ENCODE data around the gene SLC39A7.

SLC39A7 gene, protein sequence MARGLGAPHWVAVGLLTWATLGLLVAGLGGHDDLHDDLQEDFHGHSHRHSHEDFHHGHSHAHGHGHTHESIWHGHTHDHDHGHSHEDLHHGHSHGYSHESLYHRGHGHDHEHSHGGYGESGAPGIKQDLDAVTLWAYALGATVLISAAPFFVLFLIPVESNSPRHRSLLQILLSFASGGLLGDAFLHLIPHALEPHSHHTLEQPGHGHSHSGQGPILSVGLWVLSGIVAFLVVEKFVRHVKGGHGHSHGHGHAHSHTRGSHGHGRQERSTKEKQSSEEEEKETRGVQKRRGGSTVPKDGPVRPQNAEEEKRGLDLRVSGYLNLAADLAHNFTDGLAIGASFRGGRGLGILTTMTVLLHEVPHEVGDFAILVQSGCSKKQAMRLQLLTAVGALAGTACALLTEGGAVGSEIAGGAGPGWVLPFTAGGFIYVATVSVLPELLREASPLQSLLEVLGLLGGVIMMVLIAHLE

DNA sequence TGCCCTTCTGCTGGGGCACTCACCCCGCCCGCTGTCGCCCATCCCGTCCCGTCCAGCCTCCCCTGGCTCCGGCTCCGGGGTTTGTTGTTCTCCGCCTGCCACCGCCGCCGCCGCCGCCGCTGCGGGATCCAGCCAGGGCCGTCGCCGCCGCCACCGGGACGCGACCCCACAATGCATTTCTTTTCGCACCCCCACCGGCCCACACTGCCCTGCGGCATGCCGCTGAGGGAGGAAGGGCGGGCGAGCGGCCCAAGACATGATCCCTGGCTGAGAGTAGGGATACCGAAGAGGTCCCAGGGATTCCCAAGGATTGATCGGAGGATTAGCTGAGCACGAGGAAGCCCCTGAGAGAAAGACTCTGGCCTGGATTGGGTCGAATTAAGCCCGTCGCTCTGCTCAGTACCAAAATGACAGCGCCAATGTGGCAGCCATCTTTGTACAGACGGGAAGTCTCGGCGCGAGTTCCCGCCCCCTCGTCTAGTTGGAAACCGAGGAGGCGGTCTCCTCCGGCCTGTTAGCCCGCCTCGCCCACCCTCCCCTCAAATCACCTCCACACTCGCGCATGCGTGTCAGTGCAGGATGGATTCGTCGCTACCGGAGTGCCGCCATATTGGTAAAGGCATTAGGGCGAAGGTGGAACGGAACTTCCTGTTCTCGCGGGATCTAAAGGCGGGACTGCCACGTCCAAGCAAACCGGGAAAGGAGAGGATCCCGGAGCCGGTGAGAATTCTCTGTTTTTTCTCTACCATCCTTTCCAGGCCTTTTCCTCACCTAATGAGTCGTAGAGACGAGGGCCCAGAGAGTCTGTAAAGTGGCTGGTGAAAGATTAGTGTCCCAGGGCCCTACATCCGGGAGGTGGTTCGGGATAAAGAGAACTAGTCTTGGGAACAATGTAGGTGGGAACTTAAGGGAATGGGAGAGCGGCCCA lies at the start of gene SLC39A7, which contains the start of gene RXRB:
Gene SLC39A7 (plus strand): TSS at position 649 of the 928 bp plus-strand sequence. CDS start 379 bp downstream, outside the sequence.
Gene RXRB (minus strand): TSS at position 447 of the 928 bp plus-strand sequence. CDS start 189 bp downstream, at position 258.
- DNase-seq: peak; percentile 80 to 99 (median 96)

DNA sequence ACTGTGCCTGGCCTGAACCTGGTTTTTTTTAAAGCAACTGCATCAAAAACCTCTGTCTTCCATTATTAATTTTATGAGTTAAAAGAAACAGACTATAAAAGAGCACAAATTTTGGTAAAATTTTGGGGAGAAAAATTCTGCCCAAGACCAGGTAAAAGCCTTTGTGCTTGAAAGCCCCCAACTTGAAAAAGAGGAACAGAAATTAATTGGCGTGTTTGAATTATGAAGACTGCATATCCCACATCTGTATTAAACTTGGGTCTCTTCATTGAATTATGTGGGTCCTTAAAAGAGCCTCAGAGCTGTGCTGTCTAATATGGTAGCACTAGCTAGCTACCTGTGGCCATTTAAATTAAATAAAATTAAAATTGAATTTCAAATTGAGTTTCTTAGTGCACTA lies 49.6 kb upstream of the SLC39A7 start:
- no peak for DNase-seq

DNA sequence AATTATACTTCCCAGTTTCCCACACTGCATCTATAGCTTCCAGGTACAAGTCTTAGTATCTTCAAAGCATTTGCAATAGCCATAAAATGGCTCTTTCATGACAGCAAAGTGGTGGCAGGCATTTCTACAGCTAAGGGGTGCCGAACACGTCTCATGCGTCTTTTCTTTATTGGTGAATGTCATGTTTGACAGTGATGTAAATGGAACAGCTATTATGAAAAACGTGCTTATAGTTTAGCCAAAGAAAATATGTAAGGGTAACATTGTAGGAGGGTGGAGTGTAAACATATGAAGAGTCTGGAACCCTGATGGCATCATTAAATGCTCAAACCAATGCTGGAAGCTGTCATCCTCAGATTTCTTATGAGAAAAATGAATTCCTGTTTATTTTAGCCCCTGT lies 46.3 kb upstream of the SLC39A7 start:
- DNase-seq: no peak

DNA sequence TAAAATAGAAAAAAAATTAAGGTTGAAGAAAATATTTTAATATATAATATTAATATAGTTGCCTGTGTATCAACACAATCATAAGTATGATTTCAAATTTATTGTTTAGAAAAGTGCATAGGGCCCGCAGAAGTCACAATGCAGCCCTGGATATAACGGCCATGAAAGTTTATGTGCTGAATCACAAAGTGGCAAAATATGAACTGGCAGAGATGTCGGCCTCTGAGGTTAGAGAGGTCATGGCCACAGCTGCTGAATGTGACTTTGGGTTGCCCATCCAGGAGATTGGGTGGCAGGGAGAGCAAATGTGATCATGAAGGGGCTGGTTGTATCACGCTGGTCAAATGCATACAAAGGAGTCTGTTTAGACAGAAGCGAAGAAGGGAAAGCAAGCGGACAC lies 44.1 kb upstream of the SLC39A7 start:
- DNase-seq: no peak

DNA sequence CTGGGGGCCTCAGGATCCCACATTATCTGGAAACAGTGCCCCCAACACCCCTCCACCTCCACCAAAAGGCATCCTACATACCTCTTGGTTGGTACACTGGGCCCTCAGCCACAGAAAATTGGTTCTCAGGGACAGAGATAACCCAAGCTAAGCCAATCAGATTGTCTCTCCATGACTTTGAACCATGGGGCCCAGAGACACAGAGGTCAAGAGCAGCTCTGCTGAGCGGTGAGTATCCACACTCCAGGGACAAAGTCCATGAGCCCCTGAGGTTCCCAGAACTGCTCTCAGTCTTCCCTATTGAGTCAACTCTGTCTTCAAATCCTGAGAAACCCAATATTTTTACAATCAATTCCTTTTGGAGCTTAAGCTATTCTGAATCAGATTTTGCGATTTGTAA lies 43.7 kb upstream of the SLC39A7 start:
- no peak for DNase-seq

- no peak for DNase-seq
Measured at GRCh38 chr6:33160096-33160495, 40.6 kb upstream of the SLC39A7 start.

DNA sequence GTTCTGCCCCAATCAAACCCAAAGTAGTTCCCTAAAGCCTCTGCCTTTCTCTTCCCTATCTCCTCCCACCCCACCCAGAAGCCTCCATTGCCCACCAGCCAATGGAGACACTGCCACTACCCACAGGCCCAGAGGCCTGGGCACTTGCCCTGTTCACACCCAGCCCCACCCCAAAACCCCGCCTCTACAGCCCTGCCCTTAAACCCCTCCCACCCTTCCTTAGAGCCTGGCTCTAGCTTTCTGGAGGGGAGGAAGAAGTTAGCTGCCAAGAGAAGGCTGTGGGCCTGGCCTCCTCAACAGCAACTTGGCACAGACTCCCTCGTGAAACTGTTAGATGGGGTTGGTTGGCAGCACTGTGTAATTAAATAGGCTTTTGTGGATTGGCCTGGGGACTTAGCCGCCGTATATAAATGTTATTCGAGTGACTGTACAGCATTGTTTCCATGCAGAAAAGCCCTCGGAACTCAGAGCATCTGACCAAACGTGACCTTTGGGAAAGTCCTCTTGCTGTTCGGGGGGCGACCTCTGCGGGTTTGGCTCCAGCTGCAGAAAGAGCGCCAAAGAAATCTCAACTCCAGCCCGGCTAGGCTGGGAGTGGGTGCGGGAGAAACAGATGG lies 39.8 kb upstream of the SLC39A7 start:
- peak in 21 of 56 donors; percentile 4 to 56 (median 24) for DNase-seq

DNA sequence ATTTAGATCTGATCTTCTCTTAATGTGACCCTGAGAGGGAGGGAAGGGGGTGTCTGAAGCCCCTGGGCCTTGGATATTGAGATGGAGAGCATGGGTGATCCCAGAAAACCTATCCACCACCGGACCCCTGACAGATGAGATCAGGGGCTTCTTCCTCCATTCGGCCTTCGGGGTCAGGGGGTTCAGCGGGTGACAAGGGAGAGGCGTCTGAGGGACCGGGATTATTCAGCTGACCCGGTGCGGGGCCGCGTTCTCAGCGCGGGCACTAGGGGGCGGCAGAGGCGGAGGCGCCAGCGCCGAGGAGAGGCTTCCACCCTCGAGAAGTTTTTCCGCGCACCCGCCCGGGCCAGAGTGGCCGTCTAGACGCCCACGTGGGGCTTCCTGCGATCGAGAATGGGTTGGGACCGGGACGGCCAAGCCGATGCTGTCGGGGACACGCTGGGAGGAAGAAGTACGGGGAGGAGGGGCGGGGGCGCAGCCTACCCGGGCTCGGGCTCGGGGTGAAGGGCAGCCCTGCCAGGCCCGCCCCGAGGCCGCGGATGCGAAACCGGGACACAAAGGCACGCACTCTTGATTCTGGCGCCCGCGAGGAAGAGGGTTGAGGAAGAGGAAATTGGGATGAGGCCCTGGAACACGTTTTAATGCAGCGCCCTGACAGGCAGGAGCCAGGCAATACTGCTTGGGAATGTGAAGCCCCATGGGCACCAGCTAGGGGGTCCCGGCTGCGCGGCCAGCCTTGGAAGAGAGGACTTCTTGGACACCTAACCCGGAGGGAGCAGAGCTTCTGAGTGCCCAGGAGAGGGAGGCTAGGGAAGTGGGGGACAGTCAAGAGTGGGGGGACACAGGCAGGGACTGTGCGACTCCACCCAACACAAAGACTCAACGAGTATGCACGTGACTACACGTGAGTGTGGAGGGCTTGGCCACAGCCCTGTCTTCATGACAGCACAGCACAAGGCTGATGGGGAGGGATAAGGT lies 39.0 kb upstream of the SLC39A7 start:
- DNase-seq: peak in 47 of 56 donors; percentile 8 to 81 (median 48)

GRCh38 chr6:33163540-33163939 lies 37.1 kb upstream of the SLC39A7 start:
- no peak for DNase-seq

DNA sequence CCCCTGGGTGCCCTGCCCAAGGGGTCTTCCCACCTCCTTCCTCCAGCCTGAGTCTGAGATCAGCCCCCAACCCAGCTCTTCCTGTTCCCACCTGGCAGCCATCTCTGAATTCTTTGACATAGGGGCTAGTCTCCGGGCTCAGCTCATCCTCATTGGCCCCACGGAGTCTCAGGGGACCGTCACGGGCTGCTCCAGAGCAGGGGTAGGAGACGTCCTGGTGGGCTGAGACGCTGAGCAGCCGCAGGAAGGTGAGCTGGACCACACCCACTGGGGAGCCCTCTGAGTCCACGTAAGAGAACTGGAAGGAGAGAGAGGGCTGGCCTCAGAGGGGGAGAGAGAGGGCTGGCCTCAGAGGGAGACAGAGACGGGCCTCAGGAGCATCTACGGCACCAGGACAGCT lies 36.5 kb upstream of the SLC39A7 start:
- no peak for DNase-seq

DNA sequence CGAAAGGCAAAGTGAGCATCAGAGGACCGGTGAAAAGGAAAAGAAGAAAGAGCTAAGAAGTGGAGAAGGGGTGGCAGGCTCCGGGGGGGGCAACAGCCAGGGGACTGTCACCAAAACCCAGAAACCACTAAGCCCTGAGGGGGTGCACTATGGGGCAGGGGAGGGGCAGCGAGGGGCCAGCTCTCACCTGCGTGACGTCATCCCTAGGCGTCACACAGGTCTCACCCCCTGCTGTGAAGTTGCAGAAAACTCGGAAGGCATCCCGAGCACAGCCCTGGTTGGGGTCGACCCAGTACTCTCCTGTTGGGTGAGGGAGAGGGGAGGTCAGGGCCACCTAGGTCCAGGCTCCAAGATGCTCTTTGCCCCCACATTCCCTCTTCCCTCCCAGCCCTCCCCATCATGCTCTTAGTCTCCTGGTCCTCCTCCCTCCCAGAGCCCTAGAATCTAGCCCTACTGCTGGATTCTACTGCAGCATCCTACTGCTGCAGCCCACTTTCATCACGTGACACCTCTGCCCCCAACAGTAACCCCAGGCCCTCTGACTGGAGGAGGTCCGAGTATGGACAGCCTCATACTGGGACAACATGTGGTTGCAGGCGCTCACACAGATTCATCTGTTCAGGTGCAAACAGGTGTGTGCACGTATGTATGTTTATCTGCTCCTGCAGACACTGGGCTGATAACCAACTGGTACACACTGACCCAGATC lies 35.8 kb upstream of the SLC39A7 start:
- no peak for DNase-seq

DNA sequence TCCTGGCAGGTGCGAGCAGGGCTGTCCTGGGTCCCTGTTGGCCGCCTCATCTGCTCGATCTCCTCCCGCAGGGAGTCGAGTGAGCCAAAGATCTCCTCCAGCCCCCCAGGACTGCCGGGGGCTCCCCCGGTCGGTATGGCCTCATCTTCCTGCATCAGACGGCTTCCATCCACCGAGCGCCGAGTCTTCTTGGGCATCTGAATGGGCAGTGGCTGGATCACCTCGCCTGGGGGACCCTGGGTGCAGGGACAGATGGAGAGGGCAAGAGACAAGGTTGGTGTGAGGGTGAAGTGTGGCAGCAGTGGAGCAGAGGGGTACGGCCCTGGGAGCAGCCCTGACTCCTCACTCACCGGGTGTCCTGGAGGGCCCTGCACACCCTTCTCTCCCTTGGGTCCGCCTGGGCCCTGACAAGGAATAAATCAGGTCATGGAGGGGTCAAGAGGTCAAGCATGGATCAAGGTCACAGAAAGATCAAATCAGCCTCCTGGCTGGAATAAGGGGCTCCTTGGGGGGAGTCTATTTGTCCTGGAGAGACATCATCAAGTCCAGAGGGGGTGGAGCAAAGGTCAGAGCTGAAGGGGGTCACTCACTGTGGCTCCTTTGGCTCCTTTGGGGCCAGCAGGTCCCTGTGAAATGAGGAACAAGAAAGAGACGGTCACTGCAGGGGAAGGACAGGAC lies 34.9 kb upstream of the SLC39A7 start:
- no peak for DNase-seq

GRCh38 chr6:33166363-33166762 lies 34.3 kb upstream of the SLC39A7 start:
- no peak for DNase-seq

DNA sequence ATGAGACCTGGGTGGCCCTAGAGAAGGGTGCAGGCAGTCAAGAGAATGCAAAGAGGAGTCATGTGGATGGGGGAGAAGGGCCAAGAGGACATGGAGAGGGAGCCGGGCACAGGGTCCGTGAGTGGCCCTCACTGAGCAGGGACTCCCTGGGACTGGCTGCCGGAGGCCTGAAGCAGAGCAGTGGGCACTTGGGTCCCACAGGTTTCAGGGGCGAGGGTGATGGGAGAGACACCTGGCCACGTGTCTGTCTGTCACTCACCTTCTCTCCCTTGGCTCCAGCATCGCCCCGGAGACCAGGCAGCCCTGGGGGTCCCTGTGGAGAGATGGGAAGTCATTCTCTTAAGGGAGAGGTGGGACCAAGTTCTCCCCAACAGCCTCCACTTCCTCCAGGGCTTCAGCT lies 33.9 kb upstream of the SLC39A7 start:
- DNase-seq: no peak

- no peak for DNase-seq
Measured at GRCh38 chr6:33167374-33168283, 33.0 kb upstream of the SLC39A7 start.

DNA sequence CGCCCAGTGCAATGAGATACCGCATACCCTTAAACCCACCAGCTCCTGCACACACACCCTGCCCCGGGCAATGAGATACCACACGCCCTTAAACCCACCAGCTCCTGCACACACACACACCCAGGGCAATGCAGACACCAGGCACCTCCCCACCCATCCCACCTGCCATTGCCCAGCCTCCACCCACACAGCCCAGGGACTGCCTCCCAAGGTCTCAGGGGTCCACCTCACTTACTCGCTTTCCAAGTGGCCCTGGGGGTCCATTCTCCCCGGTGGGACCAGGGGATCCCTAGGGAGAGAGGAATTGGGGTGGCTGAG lies 32.4 kb upstream of the SLC39A7 start:
- no peak for DNase-seq

DNA sequence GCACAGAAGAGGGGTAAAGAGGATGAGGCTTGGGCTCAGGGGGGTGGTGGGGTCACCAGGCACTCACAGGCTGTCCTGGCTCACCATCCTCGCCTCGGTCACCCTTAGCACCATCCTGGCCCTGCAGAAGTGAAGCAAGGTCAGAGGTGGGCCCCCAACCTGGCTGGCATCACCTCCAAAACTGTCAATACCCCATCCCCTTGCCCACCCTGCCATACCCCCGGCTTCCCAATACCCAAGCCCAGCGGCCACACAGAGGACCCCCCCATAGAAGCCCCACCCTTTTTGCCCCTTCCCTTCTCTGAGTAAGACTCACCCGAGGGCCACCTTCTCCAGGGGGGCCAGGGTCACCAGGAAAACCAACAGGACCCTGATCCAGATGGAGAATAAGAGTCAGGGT lies 32.0 kb upstream of the SLC39A7 start:
- DNase-seq: no peak

Data from amygdala (tissue), 56 donors.